ENCODE data around the gene FAM83D.

GRCh38 chr20:38917657-38918056 lies 8.6 kb upstream of the FAM83D start:
- TF ChIP-seq, protein P1, sequence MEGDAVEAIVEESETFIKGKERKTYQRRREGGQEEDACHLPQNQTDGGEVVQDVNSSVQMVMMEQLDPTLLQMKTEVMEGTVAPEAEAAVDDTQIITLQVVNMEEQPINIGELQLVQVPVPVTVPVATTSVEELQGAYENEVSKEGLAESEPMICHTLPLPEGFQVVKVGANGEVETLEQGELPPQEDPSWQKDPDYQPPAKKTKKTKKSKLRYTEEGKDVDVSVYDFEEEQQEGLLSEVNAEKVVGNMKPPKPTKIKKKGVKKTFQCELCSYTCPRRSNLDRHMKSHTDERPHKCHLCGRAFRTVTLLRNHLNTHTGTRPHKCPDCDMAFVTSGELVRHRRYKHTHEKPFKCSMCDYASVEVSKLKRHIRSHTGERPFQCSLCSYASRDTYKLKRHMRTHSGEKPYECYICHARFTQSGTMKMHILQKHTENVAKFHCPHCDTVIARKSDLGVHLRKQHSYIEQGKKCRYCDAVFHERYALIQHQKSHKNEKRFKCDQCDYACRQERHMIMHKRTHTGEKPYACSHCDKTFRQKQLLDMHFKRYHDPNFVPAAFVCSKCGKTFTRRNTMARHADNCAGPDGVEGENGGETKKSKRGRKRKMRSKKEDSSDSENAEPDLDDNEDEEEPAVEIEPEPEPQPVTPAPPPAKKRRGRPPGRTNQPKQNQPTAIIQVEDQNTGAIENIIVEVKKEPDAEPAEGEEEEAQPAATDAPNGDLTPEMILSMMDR (IDR thresholded peaks at IDR 0.05), result no peak
- TF ChIP-seq EZH2 (IDR thresholded peaks at IDR 0.05; ENCODE audit: borderline replicate concordance, insufficient read depth, low read depth, low read length, poor library complexity, severe bottlenecking), result no peak
